HG02943 (cell line): Measurements from ENCODE around the gene CAND2.
"Not testable (repeated sequence)": the region's sequence is repeated elsewhere in the genome, so short reads cannot be mapped to it uniquely, and the experiment has no call there.

Source experiments
- ATAC-seq: cut with Tn5 transposase; IDR thresholded peaks from one replicate; pipeline ENCODE4 v1.9.1; 2021; ENCODE audit warnings: mild to moderate bottlenecking, low read depth, moderate library complexity; ENCODE audit not compliant: unreplicated experiment

The CAND2 gene

DNA sequence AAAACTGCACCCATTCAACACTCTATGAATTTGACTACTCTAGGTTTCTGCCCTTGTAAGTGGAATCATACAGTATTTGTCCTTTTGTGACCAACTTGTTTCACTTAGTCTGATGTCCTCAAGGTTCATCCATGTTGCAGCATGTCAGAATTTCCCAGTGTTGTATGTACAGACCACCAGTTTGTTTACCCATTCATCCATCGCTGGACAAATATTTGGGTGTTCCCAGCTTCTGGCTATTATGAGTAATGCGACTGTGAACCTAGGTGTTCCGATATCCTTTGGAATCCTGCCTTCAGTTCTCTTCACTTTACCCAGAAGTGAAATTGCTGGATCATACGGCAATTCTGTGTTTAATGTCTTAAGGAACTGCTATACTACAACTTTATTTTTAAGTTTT lies 32.3 kb downstream of the CAND2 start:
- no peak for ATAC-seq

DNA sequence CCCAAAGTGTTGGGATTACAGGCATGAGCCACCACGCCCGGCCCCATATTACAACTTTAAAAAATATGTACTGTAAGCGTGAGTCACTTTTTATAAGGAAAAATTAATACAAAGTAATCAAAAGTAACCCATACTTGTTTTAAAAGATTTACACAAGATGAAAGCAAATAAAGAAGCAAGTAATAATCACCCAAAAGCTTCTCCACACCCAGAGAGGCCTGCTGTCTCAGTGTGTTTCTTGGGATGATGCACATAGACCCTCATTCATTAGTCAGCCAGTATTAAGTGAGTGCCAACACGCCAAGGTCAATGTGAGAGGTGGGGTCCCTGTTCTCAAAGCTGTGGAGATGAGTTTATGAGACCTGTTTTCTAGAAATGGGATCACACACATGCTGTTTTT lies 32.9 kb downstream of the CAND2 start:
- no peak for ATAC-seq

DNA sequence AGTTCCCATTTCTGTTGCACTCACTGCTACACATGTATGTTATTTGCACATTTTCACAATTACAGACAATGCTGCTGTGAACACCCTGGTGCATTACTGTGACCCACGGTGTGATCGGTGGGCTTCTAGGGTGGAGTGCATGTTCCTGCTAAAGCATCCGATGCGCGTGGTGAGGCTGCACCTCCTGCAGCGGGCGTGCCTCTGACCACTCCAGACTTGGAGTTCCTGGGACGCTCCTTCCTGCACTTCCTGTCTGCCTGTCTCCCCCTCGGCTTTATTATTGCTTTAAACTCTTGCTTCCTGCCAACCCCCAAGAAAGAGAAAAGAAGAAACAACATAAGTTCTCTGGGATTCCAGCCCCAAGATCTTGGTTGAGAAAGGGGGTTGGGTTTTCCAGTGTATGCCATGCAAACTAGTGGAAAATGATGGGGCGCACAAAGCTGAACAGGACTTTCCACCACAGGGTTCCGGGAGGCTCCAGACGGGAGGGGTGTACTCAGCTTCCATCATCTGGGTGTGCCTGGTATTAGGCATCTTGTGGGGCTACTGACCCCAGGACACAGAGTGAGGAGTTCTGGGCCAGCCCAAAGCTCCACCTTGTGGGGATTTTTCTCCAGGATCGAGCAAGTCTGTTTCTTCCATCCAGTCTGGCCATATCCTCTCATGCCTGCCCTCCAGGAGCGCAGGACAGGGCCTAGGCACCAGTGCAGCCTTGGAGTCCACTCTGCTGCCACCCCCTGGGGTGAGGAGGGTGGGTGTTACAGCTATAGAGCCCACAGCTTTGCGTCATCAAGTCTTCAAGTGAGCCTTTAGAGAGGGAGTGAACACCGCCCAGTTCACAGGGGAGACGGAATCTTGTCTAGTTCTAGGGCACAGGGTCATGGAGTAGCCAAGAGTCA lies 33.7 kb downstream of the CAND2 start:
- ATAC-seq, result no peak

DNA sequence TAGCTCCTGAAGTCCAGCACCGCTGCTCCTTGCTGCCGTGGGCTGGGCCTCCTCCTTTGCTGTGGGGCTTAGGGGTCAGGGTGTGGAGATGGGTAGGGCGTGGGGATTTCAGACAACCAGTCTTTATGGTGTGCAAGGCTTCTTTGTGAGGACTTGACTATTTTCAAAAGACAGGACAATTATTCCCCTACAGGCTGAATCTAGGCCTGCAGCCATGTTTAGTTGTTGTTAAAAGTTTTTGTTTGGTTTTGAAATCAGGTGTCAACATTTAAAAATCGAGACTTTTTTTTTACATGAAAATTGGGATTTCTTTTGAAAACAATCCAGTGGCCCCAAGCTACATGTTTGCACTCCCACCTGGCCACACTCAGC lies 34.3 kb downstream of the CAND2 start:
- no peak for ATAC-seq

DNA sequence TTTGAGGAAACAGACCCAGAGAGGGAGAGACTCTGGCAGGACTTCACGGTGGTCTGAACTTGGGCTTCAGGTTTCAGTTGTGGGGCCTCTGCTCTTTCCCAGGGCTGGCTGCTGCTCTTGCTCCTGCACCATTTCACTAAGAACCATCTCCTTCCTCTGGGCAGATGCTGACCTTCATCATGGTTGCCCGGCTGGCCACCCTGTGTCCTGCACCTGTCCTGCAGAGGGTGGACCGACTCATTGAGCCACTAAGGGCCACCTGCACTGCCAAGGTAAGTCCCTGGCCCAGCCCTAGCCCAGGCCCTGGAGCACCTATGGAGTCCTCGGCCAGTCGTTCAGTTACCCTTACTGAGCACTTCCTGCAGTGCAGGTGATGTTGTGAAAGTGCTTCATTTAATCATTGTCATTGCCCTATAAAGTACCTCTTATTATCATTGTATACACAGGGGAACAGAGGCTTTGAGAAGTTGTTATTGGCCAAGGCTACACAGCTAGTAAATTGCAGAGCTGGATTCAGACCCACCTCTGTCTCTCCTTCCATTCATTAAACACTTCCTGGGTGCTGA lies 34.9 kb downstream of the CAND2 start:
- ATAC-seq, result no peak

DNA sequence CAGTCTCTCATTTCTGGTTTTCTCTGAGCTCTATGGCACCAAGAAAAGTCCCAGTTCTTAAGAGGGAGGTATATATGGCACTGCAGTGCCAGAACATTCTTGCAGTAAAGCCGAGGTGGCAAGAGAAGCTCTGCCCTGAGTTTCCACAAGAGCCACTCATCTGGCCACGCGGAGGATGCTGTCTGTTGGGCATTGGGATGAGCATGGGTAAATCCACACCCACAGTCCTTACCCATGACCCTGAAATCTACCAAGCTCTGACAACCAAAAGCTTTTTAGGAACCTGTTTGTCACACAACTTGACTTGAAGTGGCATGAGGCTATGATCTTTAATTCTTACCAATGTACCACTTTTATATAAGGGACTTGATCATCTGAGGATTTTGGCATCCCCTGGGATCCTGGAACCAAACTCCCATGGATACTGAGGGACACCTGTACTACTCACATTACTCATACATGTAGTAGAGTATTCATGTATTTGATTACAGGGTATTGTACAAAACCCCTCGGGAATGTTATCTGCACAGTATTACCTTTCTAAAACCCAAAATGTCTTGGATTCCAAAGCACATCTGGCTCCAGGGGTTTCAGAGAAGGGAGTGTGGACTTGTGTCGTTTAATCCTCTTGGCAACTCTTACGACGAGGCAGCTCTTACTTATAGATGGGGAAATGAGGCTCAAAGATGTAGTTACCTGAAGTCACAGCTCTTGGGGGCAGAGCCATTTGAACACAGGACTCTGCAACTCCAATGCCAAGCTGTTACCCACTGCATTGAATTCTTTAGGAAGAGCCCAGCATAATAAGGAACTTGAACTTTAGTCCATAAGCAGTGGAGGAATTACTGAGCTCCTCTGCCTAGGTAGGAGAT lies 36.1 kb downstream of the CAND2 start:
- ATAC-seq, result no peak

DNA sequence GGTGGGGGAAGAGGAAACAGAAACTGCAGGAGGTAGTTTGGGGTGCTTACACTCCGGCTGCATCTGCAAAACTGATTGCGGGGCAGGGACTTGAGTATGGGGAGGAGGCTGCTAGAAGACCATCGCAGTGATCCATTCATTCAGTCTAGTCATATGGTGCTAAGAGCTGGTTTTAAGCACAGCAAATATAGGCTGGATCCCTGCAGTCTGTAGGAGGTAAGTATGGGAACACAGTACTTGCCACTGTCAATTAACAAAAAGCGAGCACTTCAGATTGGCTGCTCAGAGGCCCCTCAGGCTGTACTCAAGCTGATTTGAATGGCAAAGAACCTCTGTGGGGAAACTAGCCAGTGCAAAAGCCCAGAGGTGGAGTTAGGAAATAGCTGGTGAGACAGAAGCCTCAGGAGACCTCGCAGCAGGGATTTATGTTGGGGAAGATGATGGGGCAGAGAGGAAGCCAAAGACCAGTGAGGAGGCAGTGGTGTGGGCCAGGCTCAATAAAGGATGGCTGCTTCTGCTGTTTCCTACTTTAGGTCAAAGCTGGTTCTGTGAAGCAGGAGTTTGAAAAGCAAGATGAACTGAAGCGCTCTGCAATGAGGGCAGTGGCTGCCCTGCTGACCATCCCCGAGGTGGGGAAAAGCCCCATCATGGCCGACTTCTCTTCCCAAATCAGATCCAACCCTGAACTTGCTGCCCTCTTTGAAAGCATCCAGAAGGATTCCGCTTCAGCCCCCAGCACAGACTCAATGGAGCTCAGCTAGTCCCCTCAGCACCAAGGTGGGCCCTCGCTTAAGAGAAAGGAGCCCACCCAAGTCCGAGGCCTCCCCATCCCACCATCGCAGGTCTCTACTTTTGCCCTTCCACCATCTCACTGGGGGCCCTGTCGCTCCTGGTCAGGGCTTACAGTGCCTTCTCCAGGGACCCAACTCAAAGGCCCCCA lies 37.0 kb downstream of the CAND2 start:
- no peak for ATAC-seq

DNA sequence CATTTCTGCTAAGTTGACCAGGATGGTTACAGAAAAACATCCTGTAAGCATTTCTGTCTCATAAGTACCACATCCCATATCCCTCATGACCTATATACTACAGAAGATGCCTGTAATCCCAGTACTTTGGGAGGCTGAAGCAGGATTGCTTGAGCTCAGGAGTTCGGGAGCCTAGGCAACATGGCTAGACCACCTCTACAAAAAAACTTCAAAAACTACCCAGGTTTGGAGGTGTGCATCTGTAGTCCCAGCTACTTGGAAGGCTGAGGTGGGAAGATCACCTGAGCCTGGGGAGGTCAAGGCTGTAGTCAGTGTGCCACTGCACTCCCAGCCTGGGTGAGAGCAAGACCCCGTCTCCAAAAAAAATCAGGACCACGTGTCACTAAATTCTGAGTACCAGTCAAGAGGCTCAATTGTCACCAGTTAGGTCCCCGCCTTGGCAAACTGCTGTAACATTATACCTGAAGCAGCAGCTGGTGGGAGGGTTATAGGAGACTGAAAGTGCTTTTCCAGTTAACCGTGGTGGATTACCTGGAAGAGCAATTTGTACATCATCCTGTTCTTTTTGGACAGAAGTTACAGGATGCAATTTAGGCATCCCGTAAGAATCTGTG lies 38.7 kb downstream of the CAND2 start:
- no peak for ATAC-seq

DNA sequence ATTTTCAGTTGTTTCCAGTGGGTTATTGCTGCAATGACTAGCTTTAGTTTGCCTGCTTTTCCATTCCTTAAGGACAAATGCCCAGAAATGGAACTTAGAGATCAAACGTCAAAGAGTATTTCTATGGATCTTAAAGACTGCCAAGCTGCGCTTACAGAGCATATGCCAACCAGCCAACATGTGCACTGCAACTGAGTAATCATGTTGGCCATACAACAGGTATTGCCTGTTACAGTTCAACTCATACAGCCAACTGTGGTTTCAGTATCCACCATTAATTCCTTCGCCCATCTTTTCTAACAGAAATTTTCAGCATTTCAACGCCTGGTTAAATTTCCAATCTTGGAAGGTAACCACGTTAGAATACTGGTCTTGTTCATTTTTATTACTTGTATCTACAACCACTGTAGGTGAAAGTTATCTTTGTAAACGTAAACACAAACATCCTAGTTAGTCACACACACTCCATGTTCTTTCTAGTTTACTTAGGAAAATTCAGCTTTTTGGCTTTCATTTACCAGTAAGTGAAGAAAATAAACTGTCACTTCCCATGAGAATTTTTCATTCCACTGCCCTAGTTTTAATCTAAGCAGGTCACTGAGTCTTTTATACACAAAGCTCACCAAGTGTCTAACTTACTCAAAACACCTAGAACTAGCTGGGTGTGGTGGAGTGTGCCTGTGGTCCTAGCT lies 41.0 kb downstream of the CAND2 start:
- ATAC-seq, result no peak

DNA sequence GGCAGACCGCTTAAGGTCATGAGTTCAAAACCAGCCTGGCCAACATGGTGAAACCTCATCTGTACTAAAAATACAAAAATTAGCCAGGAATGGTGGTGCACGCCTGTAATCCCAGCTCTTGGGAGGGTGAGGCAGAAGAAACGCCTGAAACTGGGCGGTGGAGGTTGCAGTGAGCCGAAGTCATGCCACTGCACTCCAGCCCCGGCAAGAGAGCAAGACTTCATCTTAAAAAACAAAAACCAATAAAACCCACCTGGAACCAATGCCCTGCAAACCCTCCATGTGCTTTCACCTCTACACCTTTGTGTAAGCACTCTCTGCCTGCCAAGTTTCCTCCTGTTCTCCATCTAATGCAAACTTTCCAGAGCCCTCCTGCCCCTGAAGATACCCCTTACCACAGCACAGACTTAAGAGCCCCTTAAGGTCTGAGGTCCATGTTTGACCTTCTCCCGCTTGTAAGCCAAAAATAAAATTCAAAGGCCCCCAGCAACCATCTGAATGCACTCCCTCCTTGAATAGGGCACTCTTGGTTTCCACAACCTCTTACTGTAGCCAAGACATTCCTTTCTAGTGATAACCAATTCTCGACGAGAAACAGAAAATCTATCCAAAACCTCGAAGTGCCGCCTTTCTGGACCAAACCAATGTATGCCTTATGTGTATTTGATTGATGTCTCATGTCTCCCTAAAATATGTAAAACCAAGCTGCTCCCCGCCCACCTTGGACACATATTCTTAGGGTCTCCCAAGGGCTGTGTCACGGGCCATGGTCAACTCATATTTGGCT lies 41.9 kb downstream of the CAND2 start:
- no peak for ATAC-seq

DNA sequence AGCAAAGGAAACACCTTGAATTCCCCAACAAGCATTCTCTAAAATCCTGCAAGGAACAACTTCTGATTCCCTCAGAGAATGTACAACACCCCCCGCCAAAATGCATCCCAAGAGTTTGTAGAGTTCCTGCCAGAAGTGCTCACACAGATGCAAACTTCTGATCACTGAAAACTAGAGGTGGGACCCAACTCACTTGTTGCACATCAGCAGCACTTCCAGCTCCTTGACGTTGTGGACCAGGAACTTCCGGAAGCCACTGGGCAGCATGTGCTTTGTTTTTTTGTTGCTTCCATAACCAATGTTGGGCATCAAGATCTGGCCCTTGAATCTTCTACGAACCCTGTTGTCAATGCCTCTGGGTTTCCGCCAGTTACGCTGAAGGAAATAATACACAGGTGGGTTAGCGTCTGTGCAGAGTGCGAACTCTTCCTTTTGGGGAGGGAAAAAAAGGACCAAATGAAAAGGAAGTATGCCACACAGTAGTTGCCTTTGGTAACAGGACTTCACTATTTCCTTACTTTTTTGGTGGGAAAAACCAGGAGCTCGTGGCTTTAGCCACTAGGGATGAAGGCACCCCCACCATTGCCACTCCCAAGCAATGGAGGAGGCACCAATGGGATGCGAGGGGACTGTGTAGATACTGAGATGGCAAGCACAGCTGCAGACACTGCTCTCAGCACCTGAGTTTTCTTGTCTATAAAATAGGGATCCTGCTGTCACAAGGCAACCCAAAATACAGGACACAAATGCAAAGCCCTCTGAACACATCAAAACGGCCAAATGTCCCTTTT lies 42.9 kb downstream of the CAND2 start:
- no peak for ATAC-seq

DNA sequence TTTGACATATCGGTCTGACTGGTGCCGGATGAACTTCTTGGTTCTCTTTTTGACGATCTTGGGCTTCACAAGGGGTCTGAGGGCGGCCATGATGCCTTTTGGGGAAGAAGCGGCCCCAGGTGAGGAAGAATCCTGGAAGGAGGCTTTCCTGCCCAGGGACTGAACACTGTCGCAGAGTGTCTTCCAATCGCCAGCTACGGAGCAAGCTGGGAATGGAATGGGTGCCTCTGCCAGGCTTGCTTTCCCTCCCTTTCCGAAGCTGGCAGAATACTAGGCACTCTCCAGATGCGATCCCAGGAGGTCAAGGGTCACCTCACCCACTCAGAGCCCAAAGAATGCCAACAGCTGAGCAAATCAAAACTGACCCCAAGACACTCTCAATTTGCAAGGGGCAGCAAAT lies 43.7 kb downstream of the CAND2 start:
- ATAC-seq, result not testable (repeated sequence)

DNA sequence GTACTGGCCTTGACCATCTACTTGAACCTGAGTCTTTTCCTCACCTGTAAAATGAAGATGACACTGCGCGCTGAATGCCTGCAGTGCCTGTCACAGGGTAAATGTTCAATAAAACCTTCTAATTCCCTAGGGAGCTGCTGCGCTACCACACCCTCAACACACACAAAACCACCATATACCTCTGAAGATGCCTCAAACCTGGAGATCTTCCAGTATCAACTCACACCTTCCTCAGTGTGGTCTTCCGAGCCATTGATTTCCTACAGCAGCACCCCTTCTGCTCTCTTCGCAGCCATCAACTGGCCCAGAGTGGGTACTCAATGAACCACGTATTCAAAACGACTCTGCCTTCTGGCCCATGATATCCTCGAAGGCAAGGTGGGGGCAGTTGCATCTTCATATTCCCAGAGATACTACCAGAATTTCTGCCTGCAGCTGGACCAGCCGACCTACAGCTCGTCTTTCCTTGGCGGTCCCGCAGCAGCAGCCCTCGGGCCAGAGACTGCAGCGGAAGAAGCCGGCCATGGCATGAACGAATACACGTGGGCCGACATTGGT lies 44.2 kb downstream of the CAND2 start:
- peak; percentile 32 for ATAC-seq

DNA sequence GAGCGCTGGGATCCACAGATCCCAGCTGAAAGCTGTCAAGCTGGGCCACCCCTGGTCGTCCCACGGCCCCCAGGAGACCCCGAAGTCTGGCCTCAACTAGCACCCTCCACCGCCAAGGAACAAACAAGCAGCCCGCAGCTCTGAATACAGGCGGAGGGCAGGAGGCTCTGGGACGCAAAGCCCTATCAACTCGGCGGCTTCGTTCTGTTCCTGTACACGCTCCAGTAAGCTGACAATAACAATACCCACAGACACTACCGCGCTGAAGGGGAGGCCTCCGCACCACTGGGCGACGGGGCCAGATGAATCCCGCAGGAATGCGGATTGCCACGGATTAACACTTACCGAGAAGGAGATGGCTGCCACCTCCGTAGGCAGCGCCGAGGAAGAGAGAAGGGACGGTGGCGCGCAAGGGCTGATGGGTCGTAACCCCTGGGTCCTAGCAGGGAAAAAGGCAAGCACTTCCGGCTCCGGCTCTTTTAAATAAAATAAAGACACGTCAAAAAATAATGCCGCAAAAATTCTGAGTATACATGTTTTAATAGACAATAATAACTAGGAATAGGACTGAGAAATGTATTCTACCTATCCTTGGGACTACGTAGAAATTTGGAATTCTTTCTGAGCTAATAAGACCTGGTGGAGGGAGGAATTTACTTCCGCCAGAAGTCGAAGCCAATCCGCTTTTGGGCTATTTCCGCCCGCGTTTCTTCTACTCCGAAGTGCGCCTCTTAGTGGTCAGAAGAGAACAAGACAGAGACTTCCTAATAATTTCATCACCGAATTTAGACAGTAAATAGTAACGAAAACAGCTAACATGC lies 44.9 kb downstream of the CAND2 start, which contains the start of gene RPL32:
Gene RPL32 (minus strand): TSS at position 417 of the 821 bp plus-strand sequence. CDS start 1,328 bp downstream, outside the sequence.
- ATAC-seq, result peak; percentile 85

DNA sequence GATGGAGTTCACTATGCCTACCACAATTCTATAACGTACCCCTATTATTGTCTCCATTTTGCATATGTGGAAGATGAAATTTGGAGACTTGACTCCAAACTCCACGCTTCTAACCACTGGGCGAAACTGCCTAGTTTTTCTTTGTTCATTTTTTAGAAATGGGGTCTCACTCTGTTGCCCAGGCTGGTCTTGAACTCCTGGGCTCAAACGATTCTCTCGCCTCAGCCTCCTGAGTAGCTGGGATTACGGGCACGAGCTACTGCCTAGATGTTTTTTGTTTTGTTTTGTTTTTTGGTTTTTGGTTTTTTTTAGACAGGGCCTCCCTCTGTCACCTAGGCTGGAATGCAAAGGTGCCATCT lies 45.5 kb downstream of the CAND2 start:
- no peak for ATAC-seq

DNA sequence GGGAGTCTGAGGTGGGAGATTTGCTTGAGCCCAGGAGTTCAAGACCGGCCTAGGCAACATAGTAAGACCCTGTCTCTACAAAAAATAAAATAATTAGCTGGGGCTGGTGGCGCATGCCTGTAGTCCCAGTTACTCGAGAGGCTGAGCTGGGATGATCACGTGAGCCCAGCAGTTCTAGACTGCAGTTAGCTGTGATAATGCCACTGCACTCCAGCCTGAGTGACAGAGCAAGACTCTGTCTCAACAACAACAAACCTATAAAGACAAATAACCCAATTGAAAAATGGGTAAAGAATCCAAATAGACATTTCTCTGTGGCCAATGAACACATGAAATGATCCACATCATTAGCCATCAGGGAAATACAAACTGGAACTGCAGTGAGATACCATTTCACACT lies 46.0 kb downstream of the CAND2 start:
- ATAC-seq, result no peak
